Measurements from ENCODE around the gene SNRPB2. TPM values are rescaled to one million over a fixed set of nuclear protein-coding genes. Genes with fewer than 3 reads are reported as not detected.

The SNRPB2 gene
- 55.3 and 68.3 TPM in 2 replicates for total RNA-seq (ENCODE audit: low replicate concordance)
- long read RNA-seq, transcript SNRPB2-201 (7 exons, 2,452 nt), result minor isoform, 6 of 24 reads
- long read RNA-seq, transcript SNRPB2-202 (7 exons, 1,588 nt), result major isoform, 8 of 24 reads
- long read RNA-seq, partial matches to known transcripts, result 7 of 24 reads
- long read RNA-seq, other reads (novel, unspliced or antisense), result 3 of 24 reads

DNA sequence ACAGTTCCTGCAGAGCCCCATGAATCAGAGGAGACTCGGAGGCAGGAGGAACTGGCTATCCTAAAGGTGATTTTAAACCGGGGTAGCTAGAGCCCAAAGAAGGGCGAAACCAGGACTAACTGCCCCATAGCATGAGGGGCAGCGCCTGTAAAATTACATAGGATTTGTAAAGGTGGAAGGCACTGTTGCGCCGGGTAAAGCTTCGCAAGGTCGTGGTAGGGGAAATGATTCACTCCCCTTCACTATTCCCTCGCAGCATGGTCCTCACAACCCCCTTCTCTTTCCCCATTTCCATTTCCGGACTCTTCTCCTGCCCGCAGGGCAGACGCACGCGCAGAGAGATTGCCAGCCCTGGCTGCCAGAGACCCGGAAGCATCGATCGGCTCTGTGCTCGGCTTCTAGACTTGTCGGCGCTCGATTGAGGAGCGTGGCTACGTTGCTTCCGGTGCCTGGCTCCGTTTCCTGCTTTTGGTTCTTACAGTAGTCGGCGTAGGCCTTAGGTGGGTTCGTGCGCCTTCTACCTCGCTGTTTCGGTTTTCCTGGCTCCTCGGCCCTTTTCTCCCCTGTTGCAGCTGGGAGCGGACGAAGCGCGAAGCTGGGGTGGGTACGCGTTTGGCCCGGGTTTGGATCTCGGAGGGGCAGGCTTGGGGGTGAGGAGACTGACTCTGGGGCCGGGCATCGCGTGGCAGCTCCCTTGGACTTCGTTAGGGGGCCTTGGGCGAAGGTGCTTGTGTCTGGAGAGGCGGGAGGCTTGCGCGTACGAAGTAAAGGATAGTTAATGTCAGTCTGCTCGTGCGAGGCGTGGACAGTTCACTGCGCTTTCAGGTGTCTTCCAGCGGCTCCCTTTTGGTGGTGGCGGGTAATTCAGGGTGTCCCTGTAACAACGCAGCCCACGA, at the start of gene SNRPB2:
SNRPB2 (plus strand) TSS at position 462 of the 896 bp plus-strand sequence. CDS start 1,677 bp downstream, outside the sequence.
- TF ChIP-seq CTCF (conservative IDR thresholded peaks at IDR 0.05), result peak; percentile 27
- H3K27ac Mint-ChIP-seq, result peak within 1 kb of the TSS; percentile 99
- H3K27me3 Mint-ChIP-seq, result peaks cover 23% of the 10 kb centered on the region
- H3K36me3 Mint-ChIP-seq, result peaks cover 18% of the 10 kb centered on the region
- DNase-seq (ENCODE audit: extremely low spot score, unreplicated experiment), result peak; percentile 90
- H3K4me1 Mint-ChIP-seq (ENCODE audit: unreplicated experiment), result peaks cover 23% of the 10 kb centered on the region
- peaks cover 5% of the 10 kb centered on the region for H3K9me3 Mint-ChIP-seq
- peak within 1 kb of the TSS; percentile 100 for H3K4me3 Mint-ChIP-seq

DNA sequence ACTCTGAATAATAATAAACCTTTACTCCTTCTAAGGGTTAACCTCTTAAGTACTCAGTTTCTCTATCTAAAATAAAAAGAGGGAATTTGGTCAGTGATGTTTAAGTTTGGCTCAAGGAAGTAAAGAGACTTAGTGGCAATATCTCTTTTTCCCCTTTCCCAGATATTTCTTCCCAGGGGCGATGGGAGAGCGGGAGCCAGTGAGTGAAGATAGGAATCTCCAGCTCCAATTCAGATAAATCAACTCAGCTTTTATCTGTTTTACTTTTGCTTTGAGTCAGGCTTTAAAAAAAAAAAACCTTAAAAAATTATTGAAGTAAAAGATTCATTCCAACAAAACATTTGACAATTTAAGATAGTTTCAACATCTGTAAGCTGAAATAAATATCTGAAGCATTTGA, 45.4 kb upstream of the SNRPB2 start:
- Mint-ChIP-seq H3K4me1 (ENCODE audit: unreplicated experiment) (no peaks in the 10 kb centered on the region), H3K9me3 (no peaks in the 10 kb centered on the region), H3K36me3 (no peaks in the 10 kb centered on the region), H3K27me3 (peaks cover 4% of the 10 kb centered on the region), H3K27ac (no peak overlapping the region), H3K4me3 (no peak overlapping the region)
- no peak for DNase-seq (ENCODE audit: extremely low spot score, unreplicated experiment)
- TF ChIP-seq CTCF (conservative IDR thresholded peaks at IDR 0.05), result no peak

DNA sequence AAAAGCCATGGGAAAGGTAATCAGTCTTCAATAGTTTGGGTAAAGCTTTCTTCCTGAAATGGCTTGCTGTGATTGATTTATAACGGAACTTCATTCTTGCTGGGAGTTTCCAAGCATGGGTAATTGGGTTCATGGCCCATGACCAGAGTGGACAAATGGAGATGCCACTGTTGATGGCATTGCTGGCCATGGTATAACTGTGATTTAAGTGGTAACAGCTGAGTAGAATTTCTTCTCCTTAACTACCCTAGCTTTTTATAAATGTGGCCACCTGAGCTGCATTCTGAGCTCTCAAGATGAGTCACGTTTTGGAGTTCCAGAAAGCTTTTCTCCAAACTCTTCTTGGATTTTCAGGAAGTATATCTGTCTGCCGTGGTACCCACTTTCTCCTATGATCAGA, 39.9 kb upstream of the SNRPB2 start:
- Mint-ChIP-seq H3K27ac (no peak overlapping the region), H3K9me3 (no peaks in the 10 kb centered on the region), H3K27me3 (peaks cover 7% of the 10 kb centered on the region), H3K4me3 (no peak overlapping the region), H3K4me1 (ENCODE audit: unreplicated experiment) (no peaks in the 10 kb centered on the region), H3K36me3 (no peaks in the 10 kb centered on the region)
- no peak for TF ChIP-seq CTCF (conservative IDR thresholded peaks at IDR 0.05)
- no peak for DNase-seq (ENCODE audit: extremely low spot score, unreplicated experiment)

DNA sequence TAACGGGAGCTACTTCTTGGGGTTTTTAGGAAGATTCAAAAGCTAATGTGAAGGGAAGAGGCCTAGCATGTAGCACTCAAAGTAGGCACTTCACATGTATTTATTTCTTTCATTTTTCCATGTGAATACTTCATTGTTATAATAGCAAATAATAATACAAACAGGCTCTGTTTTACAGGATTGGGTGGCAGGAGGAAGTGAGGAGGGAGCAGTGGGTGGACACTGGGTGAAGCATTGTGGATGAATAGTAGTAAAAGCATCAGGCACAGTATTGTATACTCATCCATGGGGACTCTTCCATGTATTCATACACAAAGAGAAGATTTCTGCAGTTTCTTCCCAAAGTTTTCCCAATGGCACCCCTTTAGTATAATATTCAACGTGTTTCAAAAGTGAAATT, 38.4 kb upstream of the SNRPB2 start:
- Mint-ChIP-seq H3K27ac (no peak overlapping the region), H3K27me3 (peaks cover 7% of the 10 kb centered on the region), H3K4me1 (ENCODE audit: unreplicated experiment) (no peaks in the 10 kb centered on the region), H3K36me3 (no peaks in the 10 kb centered on the region), H3K4me3 (no peak overlapping the region), H3K9me3 (no peaks in the 10 kb centered on the region)
- no peak for DNase-seq (ENCODE audit: extremely low spot score, unreplicated experiment)
- no peak for TF ChIP-seq CTCF (conservative IDR thresholded peaks at IDR 0.05)

- peaks cover 7% of the 10 kb centered on the region for H3K27me3 Mint-ChIP-seq
- no peak overlapping the region for H3K27ac Mint-ChIP-seq
- DNase-seq (ENCODE audit: extremely low spot score, unreplicated experiment), result no peak
- H3K4me1 Mint-ChIP-seq (ENCODE audit: unreplicated experiment), result no peaks in the 10 kb centered on the region
- TF ChIP-seq CTCF (conservative IDR thresholded peaks at IDR 0.05), result no peak
- no peak overlapping the region for H3K4me3 Mint-ChIP-seq
- no peaks in the 10 kb centered on the region for H3K9me3 Mint-ChIP-seq
- no peaks in the 10 kb centered on the region for H3K36me3 Mint-ChIP-seq
These were observed 37.8 kb upstream of the SNRPB2 start for GRCh38 chr20:16692009-16692408.

Measured in type B pancreatic cell (in vitro differentiated cells).